Endodermal cell (in vitro differentiated cells): ENCODE measurements around the gene PPP2R5C. TPM values are rescaled to one million over a fixed set of nuclear protein-coding genes. Genes with fewer than 3 reads are reported as not detected.

Experiments
- DNase-seq: peaks from one replicate; pipeline ENCODE4 v3.0.0-alpha.2; 2017
- H3K27ac ChIP-seq: 2 replicates; pipeline ENCODE4 v1.5.1; 2013; ENCODE audit warnings: mild to moderate bottlenecking, low read depth, low read length, moderate library complexity
- H3K27me3 ChIP-seq: 2 replicates; pipeline ENCODE4 v1.6.1; 2013; ENCODE audit warnings: mild to moderate bottlenecking, low read length, moderate library complexity; ENCODE audit not compliant: insufficient read depth, control insufficient read depth, poor library complexity, severe bottlenecking
- H3K36me3 ChIP-seq: 2 replicates; pipeline ENCODE4 v1.7.0; 2013; ENCODE audit warnings: mild to moderate bottlenecking, low read length, moderate library complexity; ENCODE audit not compliant: control insufficient read depth, insufficient read depth
- H3K4me1 ChIP-seq: one replicate; pipeline ENCODE4 v1.7.0; 2013; ENCODE audit warnings: low read length; ENCODE audit not compliant: control insufficient read depth, insufficient read depth
- H3K4me3 ChIP-seq: 2 replicates; pipeline ENCODE4 v1.5.1; 2013; ENCODE audit warnings: mild to moderate bottlenecking, low read length, moderate library complexity
- H3K9ac ChIP-seq: 2 replicates; pipeline ENCODE4 v1.6.1; 2013; ENCODE audit warnings: mild to moderate bottlenecking, low read length, moderate library complexity; ENCODE audit not compliant: poor library complexity, severe bottlenecking; ENCODE audit errors: extremely low read depth
- H3K9me3 ChIP-seq: 2 replicates; pipeline ENCODE4 v1.6.1; 2013; ENCODE audit warnings: mild to moderate bottlenecking, low read length, moderate library complexity; ENCODE audit not compliant: control insufficient read depth
- H3K27ac Mint-ChIP-seq: 2 replicates; pipeline ENCODE4 v1.8.0; 2020; ENCODE audit warnings: mixed read lengths
- H3K27me3 Mint-ChIP-seq: 2 replicates; pipeline ENCODE4 v1.8.0; 2021; ENCODE audit warnings: mild to moderate bottlenecking, mixed read lengths; ENCODE audit not compliant: insufficient read depth
- H3K36me3 Mint-ChIP-seq: 2 replicates; pipeline ENCODE4 v1.8.0; 2020; ENCODE audit warnings: low read depth, mixed read lengths
- H3K4me1 Mint-ChIP-seq: 2 replicates; pipeline ENCODE4 v1.8.0; 2020; ENCODE audit warnings: mixed read lengths
- H3K4me3 Mint-ChIP-seq: 2 replicates; pipeline ENCODE4 v1.8.0; 2020; ENCODE audit warnings: mild to moderate bottlenecking, moderate library complexity, mixed read lengths
- H3K9me3 Mint-ChIP-seq: 2 replicates; pipeline ENCODE4 v1.8.0; 2020; ENCODE audit warnings: mild to moderate bottlenecking, mixed read lengths
- WGBS, 2 experiments: methylation state at CpG; one replicate each; pipeline versions ENCODE4 v1.1.5 to v1.1.7; 2013; ENCODE audit warnings: missing lambda C conversion rate in 2 of 2, mixed read lengths in 1 of 2; ENCODE audit not compliant: insufficient coverage in 1 of 2, insufficient read length in 1 of 2; 5-methylcytosine and 5-hydroxymethylcytosine counted together
- total RNA-seq, 2 donors: library from RNA; stranded (reverse); fragmentation: NEBNext Ultra II Directional in 1 of 2; extraction: Animal tissue kit (Norgen Biotek cat#: 25700) in 1 of 2; gene quantifications; 2 replicates in 1 of 2; 3 replicates in 1 of 2; pipeline ENCODE4 v1.2.1, GENCODE V29; 2021
- TF ChIP-seq, protein P1 (sequence below): fragments of 200-600 bp; sonication (generic); conservative IDR thresholded peaks from 2 replicates; pipeline ENCODE4 v1.5.0; 2021; ENCODE audit warnings: antibody characterized with exemption, mild to moderate bottlenecking

PPP2R5C gene
- total RNA-seq, 2 donors from 2014 or later = 116 to 117 TPM

DNA sequence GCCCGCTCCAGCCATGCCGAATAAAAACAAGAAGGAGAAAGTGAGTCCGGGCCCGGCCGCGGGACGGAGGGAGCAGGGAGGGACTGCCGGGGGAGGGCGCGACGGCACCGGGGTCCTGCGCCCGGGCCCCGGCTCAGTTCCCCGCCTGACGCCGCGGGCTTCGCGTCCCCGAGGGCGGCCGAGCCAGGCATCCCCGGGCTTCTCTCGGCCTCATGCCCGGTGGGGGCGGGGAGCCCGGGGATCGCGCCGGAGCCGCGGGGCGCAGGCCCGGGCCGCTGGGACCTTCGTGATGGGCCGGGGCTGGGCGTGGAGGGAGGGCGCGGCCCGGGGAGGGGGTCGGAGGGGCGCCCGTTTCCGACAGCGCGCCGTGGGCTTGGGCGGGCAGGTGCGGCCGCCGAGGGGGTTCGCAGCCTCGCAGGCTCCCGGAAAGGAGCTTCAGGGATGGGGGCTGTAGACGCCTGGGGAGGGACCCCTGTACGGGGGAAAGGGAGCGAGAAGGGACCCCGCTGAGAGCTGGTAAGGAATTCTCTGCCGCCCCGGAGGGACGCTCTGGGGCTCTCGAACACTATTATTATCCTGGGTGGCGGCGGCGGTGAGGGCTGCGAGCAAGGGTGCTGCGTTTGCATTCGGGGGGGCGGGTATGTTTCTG, 496 bp downstream of the PPP2R5C start:
- H3K4me1 Mint-ChIP-seq = no peaks in the 10 kb centered on the region
- Histone ChIP-seq H3K27me3 (peaks cover 4% of the 10 kb centered on the region), H3K36me3 (peaks cover 16% of the 10 kb centered on the region), H3K9ac (peak overlapping the region; percentile 52), H3K27ac (no peak overlapping the region), H3K9me3 (no peaks in the 10 kb centered on the region), H3K4me1 (peaks cover 3% of the 10 kb centered on the region), H3K4me3 (peak overlapping the region; percentile 82)
- peaks cover 35% of the 10 kb centered on the region for H3K27me3 Mint-ChIP-seq
- H3K36me3 Mint-ChIP-seq = peaks cover 24% of the 10 kb centered on the region
- no peak for DNase-seq
- TF ChIP-seq, protein P1, sequence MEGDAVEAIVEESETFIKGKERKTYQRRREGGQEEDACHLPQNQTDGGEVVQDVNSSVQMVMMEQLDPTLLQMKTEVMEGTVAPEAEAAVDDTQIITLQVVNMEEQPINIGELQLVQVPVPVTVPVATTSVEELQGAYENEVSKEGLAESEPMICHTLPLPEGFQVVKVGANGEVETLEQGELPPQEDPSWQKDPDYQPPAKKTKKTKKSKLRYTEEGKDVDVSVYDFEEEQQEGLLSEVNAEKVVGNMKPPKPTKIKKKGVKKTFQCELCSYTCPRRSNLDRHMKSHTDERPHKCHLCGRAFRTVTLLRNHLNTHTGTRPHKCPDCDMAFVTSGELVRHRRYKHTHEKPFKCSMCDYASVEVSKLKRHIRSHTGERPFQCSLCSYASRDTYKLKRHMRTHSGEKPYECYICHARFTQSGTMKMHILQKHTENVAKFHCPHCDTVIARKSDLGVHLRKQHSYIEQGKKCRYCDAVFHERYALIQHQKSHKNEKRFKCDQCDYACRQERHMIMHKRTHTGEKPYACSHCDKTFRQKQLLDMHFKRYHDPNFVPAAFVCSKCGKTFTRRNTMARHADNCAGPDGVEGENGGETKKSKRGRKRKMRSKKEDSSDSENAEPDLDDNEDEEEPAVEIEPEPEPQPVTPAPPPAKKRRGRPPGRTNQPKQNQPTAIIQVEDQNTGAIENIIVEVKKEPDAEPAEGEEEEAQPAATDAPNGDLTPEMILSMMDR = no peak
- H3K4me3 Mint-ChIP-seq = peak overlapping the region; percentile 81
- no peaks in the 10 kb centered on the region for H3K9me3 Mint-ChIP-seq
- 0 to 2% methylated on average over 18 to 71 of the region's 72 CpGs for WGBS, 2 experiments
- peak overlapping the region; percentile 81 for H3K27ac Mint-ChIP-seq

DNA sequence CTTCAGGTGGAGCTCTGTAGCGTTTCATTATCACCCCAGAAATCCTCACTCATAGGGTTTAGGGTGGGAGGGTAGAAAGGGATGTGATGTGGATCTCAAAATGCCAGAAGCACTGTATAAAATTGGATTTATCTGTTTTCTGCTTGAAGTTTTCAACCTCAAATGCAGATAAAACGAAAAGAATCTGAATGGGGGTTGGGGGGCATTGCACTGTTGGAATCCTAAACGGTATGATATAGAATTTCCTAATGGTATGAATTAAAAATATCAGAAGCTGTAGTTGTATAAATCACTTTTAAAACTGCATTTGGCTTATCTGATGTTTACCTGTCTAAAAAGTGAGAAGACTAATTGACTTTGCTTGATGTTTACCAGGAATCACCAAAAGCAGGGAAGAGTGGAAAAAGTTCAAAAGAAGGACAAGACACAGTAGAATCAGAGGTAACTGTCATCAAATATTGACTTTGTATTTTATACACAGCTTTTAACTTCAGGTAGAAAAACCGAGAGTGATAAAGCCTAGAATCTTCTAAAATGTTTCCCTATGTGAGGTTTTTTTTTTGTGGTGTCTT, 1.1 kb downstream of the PPP2R5C start:
- H3K4me1 ChIP-seq = peaks cover 3% of the 10 kb centered on the region
- H3K27me3 ChIP-seq = peaks cover 4% of the 10 kb centered on the region
- TF ChIP-seq, protein P1 = no peak
- peaks cover 16% of the 10 kb centered on the region for H3K36me3 ChIP-seq
- H3K36me3 Mint-ChIP-seq = peaks cover 25% of the 10 kb centered on the region
- no peaks in the 10 kb centered on the region for H3K9me3 Mint-ChIP-seq
- no peak overlapping the region for H3K27ac ChIP-seq
- no peak for DNase-seq
- 20 to 40% methylated on average over 2 to 3 of the region's 4 CpGs for WGBS, 2 experiments
- peak overlapping the region; percentile 82 for H3K4me3 ChIP-seq
- no peaks in the 10 kb centered on the region for H3K4me1 Mint-ChIP-seq
- H3K27ac Mint-ChIP-seq = peak overlapping the region; percentile 81
- peak overlapping the region; percentile 52 for H3K9ac ChIP-seq
- peaks cover 32% of the 10 kb centered on the region for H3K27me3 Mint-ChIP-seq
- peak overlapping the region; percentile 81 for H3K4me3 Mint-ChIP-seq
- no peaks in the 10 kb centered on the region for H3K9me3 ChIP-seq

DNA sequence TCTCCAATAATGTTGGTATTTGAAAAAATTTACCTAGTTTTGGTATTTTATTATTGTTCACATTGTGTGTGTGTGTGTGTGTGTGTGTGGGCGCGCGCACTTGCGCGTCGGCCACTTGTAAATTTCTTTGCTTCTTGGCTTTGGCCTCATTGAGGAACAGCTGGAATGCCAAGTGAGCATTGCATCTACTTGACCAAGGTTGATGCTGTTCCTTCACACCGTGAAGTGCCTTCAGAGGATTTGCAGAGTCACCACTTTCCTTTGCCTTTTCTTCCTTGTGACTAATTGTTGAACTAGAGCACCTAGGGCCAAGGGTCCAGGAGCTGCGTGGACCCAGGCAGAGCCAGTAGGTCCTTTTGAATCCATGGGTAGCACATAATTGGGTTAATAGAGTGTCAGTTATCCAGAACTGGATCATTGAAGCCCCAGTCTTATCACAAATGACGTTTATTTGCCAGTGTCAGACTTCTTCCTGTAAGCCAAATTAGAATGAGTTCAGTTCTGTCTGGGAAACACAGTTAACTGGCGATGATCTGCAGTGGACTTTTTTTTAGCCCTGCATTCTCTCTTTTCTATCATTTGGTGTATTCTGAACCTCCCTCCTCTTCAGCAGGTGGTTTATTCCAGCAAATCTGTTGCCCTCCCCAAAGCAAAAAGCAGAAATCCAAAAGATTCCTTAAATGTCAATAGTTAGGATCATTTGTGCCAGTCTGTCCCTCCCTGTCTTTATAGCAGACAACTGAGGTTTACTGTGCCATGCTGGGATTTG, 2.6 kb downstream of the PPP2R5C start:
- Histone ChIP-seq H3K4me3 (no peak overlapping the region), H3K4me1 (peaks cover 3% of the 10 kb centered on the region), H3K9ac (no peak overlapping the region), H3K27ac (no peak overlapping the region), H3K27me3 (peaks cover 4% of the 10 kb centered on the region), H3K9me3 (no peaks in the 10 kb centered on the region), H3K36me3 (peaks cover 16% of the 10 kb centered on the region)
- Mint-ChIP-seq H3K36me3 (peaks cover 27% of the 10 kb centered on the region), H3K27ac (no peak overlapping the region), H3K4me1 (no peaks in the 10 kb centered on the region), H3K9me3 (no peaks in the 10 kb centered on the region), H3K4me3 (peak overlapping the region; percentile 81), H3K27me3 (peaks cover 17% of the 10 kb centered on the region)
- TF ChIP-seq, protein P1 = no peak
- DNase-seq = no peak
- 96% methylated on average over 10 of the region's 10 CpGs for WGBS, 2 experiments
